ENCODE data around the gene ZBTB44. TPM values are rescaled to one million over a fixed set of nuclear protein-coding genes. Genes with fewer than 3 reads are reported as not detected.

ZBTB44 gene
- total and polyA plus RNA-seq, 11 donors, result 9.7 to 56.3 (median 37.2) TPM

GRCh38 chr11:130211781-130212401, 102.8 kb downstream of the ZBTB44 start:
- intact Hi-C loops (cut with DNase I), result loop anchor here in 9 of 10 donors (2.0 to 10.0 kb wide), 9 partner anchors 173 to 683 kb away; partner anchors contain the start of gene ADAMTS8 (in 3 of the 9)
- TF ChIP-seq POLR2A (IDR thresholded peaks at IDR 0.05) (no peak), CTCF (IDR thresholded peaks at IDR 0.05) (no peak)

GRCh38 chr11:130211144-130211543, 103.6 kb downstream of the ZBTB44 start:
- intact Hi-C loops (cut with DNase I), result loop anchor here in 9 of 10 donors (5.0 to 10.0 kb wide), 7 partner anchors 174 to 684 kb away; partner anchors contain the start of gene ADAMTS8 (in 3 of the 9)
- 94 to 98% (median 96%) methylated on average over 3 of the region's 3 CpGs for WGBS, 4 donors
- no peaks in the 10 kb centered on the region for H3K9me3 ChIP-seq
- DNase-seq, result peak in 2 of 5 donors; percentile 2 to 6
- H3K4me1 ChIP-seq, result peaks cover 0 to 8% (median 4%) of the 10 kb centered on the region in 12 donors
- ATAC-seq, result no peak
- TF ChIP-seq POLR2A (IDR thresholded peaks at IDR 0.05) (no peak), CTCF (IDR thresholded peaks at IDR 0.05) (no peak)
- no peak overlapping the region for H3K27ac ChIP-seq
- peaks cover 0 to 6% (median 0%) of the 10 kb centered on the region in 9 donors for H3K27me3 ChIP-seq
- H3K36me3 ChIP-seq, result no peaks in the 10 kb centered on the region
- H3K4me3 ChIP-seq, result no peak overlapping the region

More at GRCh38 chr11:130211781-130212401, 102.8 kb downstream of the ZBTB44 start:
- Histone ChIP-seq H3K36me3 (no peaks in the 10 kb centered on the region), H3K4me3 (no peak overlapping the region), H3K4me1 (peaks cover 0 to 8% (median 4%) of the 10 kb centered on the region in 12 donors), H3K27me3 (peaks cover 0 to 6% (median 0%) of the 10 kb centered on the region in 9 donors), H3K9me3 (no peaks in the 10 kb centered on the region), H3K27ac (no peak overlapping the region)
- peak in 4 of 5 donors; percentile 4 to 38 (median 18) for DNase-seq
- WGBS, 4 donors, result 79 to 85% (median 82%) methylated on average over 13 to 19 of the region's 19 CpGs
- no peak for ATAC-seq

- no peak overlapping the region for H3K27ac ChIP-seq
- no peak for ATAC-seq
- TF ChIP-seq POLR2A (IDR thresholded peaks at IDR 0.05) (no peak), CTCF (IDR thresholded peaks at IDR 0.05) (no peak)
- no peak overlapping the region for H3K4me3 ChIP-seq
- H3K4me1 ChIP-seq, result peaks cover 0 to 8% (median 4%) of the 10 kb centered on the region in 12 donors
- DNase-seq, result peak in 2 of 5 donors; percentile 8
- no peaks in the 10 kb centered on the region for H3K36me3 ChIP-seq
- H3K9me3 ChIP-seq, result no peaks in the 10 kb centered on the region
- 83 to 90% (median 89%) methylated on average over 17 to 23 of the region's 23 CpGs for WGBS, 4 donors
- intact Hi-C loops (cut with DNase I), result loop anchor here in 9 of 10 donors (5.0 to 10.0 kb wide), 7 partner anchors 175 to 685 kb away; partner anchors contain the start of gene ADAMTS8 (in 3 of the 9)
- peaks cover 0 to 6% (median 0%) of the 10 kb centered on the region in 9 donors for H3K27me3 ChIP-seq
Measured at GRCh38 chr11:130209954-130210854, 104.5 kb downstream of the ZBTB44 start.
